T-helper 2 cell (primary cell): Measurements from ENCODE around the gene CREM.
"Not testable (repeated sequence)": the region's sequence is repeated elsewhere in the genome, so short reads cannot be mapped to it uniquely, and the experiment has no call there.

ENCODE experiments used
- DNase-seq, 5 experiments: peaks; one replicate each; pipeline versions ENCODE4 v3.0.0 to v3.0.0-alpha.2; 2012 to 2022
- total RNA-seq, 2 donors: gene quantifications; one replicate each; lab custom pipeline; 2026; lab: John Stamatoyannopoulos, UW

CREM gene
- total RNA-seq = 64.9 to 146 reads per million in 2 donors

DNA sequence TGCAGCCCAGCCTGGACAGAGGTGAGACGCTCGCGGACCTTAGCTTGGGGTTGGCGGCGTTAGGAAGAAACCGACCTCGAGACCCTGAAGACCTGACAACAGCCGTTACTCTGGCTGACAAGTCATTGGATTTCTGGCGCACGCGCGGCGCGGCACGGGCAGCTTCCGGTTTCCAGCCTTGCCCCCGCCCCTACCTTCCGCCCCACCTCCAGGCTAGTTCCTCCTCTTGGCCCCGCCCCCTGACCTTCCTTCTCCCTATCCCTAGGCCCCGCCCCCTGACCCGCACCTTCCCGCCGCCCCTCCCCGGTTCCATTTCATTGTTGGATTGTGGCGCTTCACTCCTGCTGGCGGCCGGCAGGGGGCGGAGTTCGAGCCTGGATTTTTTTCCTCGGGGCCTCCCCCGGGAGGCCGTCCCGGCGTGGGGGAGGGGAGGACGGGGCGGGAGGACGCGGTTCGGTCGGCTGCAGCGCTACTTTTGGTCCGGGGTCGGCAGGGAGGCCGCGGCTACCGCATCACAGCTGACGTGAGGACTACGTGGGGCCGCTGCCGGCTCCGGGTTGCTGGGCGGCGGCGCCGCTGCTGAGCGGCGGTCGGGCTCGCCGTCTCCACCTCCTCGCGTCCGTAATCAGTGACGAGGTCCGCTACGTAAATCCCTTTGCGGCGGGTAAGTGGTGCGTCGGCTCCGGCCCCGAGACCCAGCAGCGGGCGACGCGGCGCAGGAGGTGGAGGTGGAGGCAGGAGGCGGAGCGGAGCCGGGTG is at the start of gene CREM:
Gene CREM (plus strand): TSS at position 317 of the 759 bp plus-strand sequence. CDS start 10,990 bp downstream, outside the sequence.
- peak; percentile 99 to 100 (median 99) for DNase-seq

DNA sequence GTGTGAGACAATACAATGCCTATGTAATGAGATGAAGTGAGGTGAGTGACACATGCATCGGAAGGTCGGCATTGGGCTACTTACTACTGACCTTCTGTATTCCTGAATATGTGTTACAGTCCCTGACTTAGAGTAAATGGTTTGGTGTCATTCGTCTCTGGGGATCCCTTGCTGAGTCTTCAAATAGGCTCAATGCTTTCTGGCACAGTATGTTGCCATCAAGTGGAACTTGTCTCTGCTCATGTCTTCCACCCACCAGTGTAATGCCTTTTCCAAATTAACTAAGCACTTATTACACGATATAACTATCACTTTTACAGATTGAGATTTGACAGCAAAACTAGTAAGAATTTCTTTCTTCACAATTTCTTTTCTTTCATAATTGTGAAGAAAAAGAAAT is 47.4 kb upstream of the CREM start:
- DNase-seq = no peak

DNA sequence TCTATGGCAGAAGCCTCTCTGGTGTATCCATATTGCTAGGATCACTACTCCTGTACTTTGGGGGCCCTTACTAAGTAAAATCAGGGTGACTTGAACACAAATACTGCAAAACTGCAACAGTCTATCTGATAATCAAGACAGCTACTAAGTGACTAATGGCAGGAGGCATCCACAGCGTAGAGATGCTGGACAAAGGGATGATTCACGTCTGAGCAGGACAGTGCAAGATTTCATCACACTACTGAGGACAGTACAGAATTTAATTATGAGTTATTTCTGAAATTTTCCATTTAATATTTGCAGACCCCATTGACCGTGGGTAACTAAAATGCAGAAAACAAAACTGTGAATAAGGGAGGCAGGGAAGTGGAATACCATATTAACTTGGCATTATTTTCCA is 46.9 kb upstream of the CREM start:
- DNase-seq = no peak

DNA sequence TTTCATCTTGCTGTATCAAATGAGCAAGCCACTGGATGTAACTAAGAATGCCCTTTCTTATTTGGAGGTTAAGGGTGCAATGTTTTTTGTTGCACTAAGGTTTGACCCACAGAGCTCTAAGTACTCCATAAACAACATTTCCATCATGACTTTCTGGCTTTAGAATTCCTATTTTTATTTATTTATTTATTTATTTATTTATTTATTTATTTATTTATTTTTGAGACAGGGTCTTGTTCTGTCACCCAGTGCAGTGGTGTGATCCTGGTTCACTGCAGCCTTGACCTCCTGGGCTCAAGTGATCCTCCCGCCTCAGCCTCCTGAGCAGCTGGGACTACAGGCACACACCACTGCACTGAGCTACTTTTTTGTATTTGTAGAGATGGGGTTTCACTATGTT is 46.4 kb upstream of the CREM start:
- not testable (repeated sequence) for DNase-seq

DNA sequence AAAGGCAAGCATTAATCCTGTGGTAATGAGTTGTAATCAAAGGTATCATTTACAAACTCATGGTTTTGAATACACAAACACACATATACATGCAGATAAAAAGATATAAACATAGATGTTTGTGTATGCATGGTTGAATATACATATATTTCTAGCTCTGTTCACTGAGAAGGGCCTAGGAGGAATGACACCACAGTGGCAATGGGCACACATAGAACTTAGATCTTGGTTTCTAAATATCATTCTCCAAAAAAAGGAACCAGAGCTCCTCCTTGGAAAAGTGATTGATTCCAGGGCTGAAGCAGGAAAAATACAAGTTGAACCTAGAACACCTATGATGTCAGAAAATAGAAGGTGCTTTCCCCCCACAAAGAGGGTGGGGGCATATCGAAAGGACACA is 43.4 kb upstream of the CREM start:
- DNase-seq = no peak

DNA sequence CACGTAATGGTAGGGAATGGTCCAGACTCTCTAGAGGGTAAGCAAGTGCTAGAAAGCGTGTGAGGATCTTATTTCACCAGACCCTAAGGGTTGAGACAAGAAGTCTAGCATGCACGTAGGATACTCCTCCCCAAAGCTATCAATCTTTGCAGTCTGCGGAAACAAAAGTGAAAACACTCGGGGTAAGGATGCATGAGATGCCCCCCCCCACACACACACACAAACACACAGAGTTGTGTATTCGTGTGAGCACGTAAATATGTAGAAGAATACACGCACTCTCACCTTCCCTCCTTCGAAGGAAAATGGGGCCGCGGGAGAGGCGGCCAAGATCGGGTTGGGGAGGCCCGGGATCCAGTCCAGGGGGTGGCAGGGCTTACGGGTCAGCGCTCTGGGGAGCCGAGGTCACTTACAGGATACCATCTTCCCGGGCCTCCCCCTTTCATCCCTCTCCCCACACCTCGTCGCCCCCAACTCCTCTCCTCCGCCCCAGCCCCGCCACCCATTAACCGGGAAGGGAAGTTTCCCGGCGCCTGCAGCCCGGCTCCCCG is 37.0 kb upstream of the CREM start:
- DNase-seq = peak in 2 of 5 experiments; percentile 9 to 70

DNA sequence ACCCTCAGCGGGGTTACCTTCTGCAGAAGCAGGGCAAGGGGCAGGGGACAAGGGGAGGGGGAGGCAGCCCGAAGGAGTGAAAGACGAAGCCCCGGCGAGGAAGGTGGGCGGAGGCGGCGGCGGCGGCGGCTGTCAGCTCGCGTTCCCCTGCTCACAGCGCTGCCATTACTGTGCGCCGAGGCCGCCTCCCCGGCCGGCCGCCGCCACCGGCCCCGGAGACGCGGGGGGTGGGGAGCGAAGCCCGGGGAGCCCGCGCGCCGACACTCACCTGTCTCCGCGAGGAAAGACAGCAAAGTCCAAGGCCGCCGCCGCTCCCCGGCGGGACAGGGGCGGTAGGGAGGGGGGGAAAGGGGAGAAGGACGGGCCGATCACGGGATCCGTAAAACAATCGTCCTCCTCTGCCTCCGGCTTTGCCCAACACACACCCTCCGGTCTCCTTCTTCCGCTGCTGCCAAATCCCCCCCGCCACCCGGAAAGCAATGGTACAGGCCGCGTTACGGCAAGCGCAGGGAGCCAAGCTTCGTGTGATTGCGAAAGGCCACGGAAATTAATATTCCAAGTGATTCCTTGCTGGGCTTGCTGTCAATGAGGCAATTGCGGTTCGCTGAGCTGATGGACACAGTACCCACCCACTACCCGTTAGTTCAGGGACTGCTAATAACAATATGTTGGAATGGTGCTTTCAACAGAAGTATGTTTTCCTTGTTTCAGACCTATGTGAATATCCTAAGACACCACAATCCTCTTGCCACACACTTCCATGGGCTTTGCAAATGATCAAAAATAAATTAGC is 36.3 kb upstream of the CREM start, which contains the start of gene CUL2:
Gene CUL2 (minus strand): TSS at position 180 of the 793 bp plus-strand sequence. CDS start 19,024 bp downstream, outside the sequence.
- DNase-seq = peak; percentile 77 to 97 (median 87)

DNA sequence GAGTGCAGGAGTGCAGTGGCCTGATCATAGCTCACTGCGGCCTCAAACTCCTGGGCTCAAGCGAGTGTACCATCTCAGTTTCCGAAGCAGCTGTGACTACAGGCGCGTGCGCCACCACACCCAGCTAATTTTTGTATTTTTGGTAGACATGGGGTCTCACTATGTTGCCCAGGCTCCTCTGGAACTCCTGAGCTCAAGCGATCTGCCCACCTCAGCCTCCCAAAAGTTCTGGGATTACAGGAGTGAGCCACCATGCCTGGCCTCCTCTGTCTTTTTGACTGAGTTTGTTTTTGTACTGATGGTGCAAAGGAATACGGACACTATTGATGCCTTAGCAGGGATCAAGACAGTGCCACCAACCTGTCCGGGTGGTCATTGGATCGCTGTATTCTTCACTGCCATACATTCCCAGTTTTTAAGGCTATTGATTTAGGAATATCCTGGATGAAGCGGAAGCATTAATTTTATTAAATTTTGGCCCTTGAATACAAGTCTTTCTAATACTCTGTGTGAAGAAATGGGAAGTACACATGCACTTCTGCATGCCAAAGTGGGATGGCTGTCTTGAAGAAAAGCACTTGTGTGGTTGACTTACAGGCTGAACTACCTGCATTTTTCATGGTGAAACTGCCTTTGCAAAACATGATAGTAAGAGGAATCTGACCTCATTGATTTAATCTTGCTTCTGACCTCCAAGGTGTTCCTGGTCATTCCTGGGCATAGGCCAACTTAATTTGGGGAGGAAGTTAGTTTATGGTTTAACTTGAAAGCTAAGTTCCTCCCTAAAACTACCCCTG is 34.5 kb upstream of the CREM start:
- DNase-seq = no peak

DNA sequence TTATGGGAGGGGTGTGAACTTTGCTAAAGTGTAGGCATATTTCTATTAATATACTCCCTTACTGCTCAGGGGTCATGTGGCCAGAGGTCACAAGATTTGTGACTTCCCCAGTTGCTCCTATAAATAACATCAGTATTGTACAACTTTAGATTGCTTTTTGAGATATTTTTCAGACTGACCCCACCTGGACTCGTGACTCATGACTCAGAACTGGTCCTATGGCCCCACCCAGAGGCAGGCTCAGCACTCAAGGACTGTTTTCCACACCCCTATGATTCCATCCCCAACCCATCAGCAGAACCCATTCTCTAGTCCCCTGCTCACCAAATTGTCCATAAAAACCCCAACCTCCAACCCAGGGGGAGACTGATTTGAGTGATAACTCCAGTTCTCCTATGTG is 33.8 kb upstream of the CREM start:
- DNase-seq = no peak

DNA sequence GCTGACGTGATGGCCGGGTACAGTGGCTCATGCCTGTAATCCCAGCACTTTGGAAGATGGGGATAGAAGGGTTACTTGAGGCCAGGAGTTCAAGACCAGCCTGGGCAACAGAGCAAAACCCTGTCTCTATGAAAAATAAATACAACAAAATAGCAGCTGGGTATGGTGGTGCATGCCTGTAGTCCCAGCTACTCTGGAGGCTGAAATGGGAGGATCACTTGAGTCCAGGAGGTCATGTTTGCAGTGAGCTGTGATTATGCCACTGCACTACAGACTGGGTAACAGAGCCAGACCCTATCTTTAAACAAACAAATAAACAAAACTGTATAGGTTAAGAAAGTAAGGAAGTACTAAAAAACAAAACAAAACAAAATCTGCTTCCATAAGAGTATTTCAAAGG is 30.3 kb upstream of the CREM start:
- DNase-seq = no peak

DNA sequence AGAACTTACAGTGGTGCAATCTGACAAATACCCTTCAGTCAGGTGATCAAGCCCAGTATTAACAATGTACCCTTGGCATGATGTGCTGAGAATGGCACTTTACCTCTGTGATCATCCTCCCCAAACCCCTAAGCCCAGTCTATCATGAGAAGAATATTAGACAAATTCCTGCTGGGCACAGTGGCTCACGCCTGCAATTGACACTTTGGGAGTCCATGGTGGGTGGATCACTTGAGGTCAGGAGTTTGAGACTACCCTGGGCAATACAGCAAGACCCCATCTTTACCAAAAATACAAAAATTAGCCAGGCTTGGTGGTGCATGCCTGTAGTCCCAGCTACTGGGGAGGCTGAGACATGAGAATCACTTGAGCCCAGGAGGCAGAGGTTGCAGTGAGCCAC is 29.1 kb upstream of the CREM start:
- DNase-seq = no peak

DNA sequence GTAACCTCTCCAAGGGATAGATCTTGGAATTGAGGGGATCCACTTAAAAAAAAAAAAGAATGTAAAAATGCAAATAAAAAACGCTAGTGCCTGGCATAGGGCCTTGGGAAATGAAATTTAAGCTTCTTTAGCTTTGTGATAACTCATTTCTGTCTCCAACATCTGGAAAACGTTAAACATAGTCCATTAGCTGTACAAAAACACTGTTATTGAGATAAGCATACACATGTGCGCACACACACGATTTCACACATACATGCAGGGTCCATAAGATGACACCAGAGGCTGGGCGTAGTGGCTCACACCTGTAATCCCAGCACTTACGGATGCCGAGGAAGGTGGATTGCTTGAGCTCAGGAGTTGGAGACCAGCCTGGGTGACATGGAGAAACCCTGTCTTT is 22.8 kb upstream of the CREM start:
- no peak for DNase-seq

DNA sequence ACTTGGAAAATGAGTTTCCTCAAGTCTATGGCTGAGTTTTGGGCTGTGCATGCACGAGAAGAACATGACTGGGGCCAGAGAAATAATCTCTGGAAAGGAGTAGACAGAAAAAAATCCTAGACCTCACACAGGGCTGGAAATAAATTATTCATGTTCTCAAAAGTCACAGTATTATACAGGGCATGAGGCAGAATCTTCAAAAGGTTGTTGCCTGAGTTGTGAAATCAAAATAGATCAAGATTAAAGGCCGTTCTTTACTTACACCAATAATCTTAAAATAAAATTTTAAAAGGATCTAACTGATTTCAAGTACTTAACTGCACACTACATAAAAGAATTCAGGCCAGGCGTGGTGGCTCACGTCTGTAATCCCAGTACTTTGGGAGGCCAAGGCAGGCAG is 14.1 kb upstream of the CREM start:
- no peak for DNase-seq

DNA sequence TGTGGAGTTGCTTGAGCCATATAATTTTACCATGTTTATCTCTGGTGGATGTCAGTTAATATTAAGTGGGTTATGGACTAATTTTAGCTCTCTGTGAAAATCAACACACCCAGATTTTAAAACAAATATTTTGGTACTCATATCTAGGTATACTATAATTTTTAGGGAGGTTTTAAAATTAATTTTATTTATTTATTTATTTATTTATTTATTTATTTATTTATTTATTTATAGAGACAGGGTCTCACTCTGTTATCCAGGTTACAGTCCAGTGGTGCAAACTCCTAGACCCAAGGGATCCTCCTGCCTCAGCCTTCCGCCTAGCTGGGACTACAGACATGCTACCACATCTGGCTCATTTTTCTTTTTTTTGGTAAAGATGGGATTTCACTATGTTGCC is 7.3 kb upstream of the CREM start:
- no peak for DNase-seq

DNA sequence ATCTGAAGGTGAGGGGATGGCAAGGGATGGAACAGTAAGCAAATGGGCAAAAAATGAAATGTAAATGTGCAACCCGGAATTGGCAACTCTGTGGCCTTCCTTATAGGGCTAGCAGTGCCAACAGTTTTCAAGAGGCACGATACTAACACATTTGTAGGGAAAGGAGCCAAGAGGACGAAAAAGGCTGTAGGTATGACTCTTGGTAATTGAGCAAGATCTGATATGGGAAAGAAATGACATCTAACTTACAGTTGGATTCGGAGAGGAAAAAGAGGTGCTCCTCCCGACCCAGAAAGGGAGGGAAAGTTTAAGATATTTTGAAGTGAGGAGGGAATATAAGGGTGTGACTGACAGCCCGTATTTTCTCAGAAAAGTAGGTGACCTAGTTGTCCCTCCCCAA is 2.1 kb upstream of the CREM start:
- peak in 1 of 5 experiments; percentile 37 for DNase-seq

DNA sequence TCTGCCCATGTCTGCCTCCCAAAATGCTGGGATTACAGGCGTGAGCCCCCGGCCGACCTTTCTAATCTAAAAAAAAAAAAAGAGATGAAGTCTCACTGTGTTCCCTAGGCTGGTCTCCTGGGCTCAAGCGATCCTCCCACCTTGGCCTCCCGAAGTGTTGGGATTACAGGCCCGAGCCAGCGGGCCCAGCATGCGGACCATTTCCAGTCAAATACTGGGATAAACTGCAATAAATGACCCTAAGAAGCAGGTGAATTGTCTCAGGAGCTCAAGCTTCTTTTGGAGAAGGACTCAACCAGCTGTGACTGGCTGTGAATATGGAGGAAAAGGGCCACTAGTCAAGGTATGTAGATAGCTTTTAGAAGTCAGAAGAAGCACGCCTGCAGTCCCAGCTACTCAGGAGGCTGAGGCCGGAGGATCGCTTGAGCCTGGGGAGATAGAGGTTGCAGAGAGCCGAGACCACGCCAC is 550 bp upstream of the CREM start:
- DNase-seq = no peak

DNA sequence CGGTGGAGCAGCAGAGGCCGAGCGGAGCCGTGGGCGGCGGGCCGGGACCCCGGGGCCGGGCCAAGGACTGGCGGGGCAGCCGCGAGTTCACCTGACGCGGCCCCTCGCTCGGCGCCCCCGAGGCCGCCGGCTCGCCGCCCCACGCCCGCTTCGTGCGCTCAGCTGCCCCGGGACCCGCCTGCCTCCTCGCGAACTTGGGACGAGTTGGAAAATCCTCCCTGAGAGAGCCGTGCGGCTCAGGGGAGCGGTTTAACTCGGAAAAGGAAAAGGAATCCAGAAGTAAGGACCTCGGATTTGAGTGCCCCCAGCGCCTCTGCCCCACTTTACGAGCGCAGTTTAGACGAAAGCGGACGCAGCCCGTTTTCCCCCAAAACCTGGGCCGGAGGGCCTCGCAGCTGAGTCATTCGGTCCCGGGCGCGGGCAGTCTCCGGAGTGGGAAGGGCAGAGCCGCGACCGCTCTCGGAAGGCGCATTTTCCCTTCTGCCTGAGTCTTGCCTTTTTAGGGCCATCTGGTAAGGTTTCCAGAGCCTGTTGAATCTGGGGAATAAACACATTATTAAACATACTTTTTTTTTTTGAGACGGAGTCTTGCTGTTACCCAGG is 744 bp downstream of the CREM start:
- peak in 4 of 5 experiments; percentile 30 to 63 (median 48) for DNase-seq

DNA sequence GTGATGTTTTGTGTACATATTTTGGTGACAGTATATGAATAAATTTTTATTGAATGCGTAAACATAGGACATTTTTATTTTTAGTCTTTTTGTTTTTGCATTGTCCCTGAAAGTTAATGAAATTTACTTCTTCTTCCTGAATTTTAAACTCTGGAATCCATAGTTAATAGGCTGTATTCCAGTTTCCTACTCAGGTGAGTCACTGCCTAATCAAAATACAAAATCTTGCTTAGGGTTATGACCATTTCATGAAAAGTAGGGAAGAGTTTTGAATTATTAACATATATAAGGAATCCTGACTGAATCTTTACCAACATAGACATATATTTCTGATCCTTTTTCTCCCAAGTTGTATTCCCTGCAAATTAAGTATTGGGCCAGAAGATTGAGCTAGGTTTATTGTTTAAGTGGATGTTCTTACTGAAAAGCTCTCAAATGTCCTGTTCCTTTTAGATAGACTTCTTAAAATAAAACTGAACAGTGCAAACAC is 2.6 kb downstream of the CREM start:
- no peak for DNase-seq

DNA sequence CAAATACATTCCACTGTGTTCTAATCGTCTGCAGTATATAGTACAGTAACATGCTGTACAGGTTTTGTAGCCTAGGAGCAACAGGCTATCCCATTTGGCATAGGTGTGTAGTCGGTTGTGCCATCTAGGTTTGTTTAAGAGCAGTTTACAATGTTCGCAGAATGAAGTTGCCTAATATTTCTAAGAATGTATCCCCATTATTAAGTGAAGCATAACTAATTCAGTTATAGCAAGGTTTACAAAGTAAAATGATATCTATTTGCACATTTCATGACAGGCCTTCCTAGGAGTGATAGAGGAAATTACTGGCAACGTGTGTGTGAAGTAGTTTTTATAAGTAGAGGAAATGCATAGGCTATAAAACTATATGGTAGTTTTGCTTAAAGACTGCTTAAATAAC is 4.0 kb downstream of the CREM start:
- no peak for DNase-seq

DNA sequence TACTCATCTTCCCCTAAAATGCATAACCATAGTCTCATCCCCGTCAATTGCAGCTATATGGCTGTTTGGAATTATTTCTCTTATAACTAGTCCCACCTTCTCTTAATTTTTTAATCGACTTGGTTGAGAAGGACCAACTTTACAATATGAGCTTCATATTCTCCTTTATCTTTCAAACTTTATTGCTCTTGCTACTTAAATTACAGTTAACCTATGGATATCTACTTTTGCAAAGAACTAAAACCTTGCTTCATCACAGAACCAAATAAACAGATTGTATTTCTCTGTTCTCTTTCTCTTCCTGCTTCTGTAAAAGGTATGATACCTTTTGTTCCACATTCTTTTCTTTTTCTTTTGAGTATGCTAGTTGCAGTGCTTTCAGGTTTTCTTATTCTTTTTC is 6.1 kb downstream of the CREM start:
- no peak for DNase-seq

DNA sequence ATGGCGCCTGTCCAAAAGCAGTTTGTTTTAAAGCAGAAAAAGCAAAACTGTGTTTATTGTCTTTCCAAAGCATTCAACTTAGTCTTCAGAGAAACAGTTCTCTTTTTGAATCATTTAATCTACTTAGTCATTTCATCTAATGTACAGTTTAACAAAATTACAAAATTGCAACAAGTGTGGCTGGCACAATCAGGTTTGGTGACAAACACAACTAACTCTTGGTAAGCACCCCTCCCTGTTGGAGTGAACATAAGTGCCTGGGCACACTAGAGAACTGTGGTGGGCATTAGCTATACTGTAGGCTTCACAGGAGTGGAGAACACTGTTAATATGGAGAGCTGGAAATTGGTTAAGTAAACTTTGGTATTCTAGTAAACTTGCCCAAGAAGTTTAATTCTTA is 6.9 kb downstream of the CREM start:
- peak in 1 of 5 experiments; percentile 73 for DNase-seq

DNA sequence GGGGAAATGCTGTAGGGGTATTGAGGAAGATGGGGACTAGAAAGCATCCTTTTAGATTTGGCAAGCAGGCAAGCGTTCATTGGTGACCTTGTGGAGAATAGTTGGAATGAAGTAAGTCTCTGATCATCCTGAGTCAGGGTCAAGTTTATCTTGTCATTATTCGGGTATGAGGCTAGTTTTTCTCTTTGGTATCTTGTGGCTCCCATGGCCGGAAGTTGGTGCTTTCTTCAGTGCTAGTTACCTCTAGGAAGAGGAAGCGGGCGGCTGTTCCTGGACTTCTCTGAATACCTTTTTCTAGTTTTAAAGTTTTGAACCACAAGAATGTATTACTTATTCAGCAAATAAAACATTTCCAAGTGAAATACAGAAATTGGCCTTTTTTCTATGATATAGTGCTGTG is 9.2 kb downstream of the CREM start:
- peak in 2 of 5 experiments; percentile 21 to 58 for DNase-seq
